Choroid plexus epithelial cell (primary cell): ENCODE data around the gene FAM200C.
A peak's percentile ranks its signal among the peaks of the same experiment; 100 is the strongest.

Experiments used
- DNase-seq: peaks from one replicate; pipeline ENCODE4 v3.0.0-alpha.2; 2010; ENCODE audit warnings: low read depth
- H3K4me3 ChIP-seq: 2 replicates; pipeline ENCODE4 v1.5.1; 2011; ENCODE audit warnings: low read depth, mild to moderate bottlenecking, control low read depth, low read length, moderate library complexity
- TF ChIP-seq, protein P1 (sequence below): conservative IDR thresholded peaks from 2 replicates; pipeline ENCODE4 v1.5.1; 2011; ENCODE audit warnings: low read depth, mild to moderate bottlenecking, control low read depth, inconsistent platforms, low read length, moderate library complexity

The FAM200C gene

DNA sequence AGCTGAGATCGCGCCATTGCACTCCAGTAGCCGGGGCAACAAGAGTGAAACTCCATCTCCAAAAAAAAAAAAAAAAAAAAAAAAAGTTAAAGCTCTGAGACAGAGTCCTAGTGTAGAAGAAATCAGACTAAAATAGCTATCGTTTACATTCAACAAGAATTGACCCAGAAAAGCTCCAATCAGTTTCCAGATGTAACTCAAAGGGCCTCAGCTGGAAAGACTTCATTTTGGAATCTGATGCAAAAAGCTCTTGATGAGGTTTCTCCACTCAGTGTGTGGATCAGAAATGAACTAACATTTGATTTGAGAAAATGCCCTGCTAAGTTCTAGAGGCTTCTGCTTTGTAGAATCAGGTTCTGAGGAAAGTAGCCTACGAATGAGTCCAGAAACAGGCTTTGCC, 22.2 kb downstream of the FAM200C start:
- H3K4me3 ChIP-seq: no peak overlapping the region
- TF ChIP-seq, protein P1, sequence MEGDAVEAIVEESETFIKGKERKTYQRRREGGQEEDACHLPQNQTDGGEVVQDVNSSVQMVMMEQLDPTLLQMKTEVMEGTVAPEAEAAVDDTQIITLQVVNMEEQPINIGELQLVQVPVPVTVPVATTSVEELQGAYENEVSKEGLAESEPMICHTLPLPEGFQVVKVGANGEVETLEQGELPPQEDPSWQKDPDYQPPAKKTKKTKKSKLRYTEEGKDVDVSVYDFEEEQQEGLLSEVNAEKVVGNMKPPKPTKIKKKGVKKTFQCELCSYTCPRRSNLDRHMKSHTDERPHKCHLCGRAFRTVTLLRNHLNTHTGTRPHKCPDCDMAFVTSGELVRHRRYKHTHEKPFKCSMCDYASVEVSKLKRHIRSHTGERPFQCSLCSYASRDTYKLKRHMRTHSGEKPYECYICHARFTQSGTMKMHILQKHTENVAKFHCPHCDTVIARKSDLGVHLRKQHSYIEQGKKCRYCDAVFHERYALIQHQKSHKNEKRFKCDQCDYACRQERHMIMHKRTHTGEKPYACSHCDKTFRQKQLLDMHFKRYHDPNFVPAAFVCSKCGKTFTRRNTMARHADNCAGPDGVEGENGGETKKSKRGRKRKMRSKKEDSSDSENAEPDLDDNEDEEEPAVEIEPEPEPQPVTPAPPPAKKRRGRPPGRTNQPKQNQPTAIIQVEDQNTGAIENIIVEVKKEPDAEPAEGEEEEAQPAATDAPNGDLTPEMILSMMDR: no peak
- DNase-seq: no peak

DNA sequence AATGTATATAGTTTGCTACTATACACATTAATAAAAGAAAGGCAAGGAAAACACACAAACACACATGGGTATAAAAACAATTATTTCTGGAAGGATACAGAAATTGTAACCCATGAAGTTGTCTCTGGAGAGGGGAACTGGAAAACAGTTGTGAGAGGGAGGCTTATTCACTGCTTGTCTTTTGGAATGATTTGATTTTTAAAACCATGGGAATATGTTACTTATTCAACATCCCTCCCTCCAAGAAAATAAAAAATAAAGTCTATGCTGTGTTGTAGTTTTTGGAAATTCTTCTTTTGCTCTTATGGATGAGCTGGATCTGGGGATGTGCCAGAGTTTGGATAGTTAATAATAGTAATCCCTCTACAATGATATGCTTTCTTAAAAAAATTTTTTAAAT, 23.4 kb downstream of the FAM200C start:
- TF ChIP-seq, protein P1: no peak
- no peak for DNase-seq
- H3K4me3 ChIP-seq: no peak overlapping the region

DNA sequence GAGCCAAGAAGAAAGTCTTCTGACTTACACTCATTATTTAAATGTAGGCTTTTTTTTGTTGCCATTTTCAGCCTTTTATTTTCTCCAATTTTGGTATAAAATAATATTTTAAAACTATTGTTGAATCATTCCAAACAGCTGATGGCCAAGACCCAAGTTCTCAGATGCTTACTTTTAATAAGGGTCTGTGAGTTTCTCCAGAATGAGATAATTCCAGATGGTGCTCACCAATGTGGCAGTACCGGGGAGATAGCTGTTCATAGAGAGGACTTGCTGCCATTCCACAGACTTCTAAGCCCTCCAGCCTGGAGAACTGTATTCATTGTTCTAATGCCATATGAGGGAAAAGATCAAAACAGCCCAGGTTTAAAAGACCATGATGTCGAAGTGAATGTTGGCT, 24.2 kb downstream of the FAM200C start:
- no peak for DNase-seq
- TF ChIP-seq, protein P1: no peak
- no peak overlapping the region for H3K4me3 ChIP-seq

DNA sequence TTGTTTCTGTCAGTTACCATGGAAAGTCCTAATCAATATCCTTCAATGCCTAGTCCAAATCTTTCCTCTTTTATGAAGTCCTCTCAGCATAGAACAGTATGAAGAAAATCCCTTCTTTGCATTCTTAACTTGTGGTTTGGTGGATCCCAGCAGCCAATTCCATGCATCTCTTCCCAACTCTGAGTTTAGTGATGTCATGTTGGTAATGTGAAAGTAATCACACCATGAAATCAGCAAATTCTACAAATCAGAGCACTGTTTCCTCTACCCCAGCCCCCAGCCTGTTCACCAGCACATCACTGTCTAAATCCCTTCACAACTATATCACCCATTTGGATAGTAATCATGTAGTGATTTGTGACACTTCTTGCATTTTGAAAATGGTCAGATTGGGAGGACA, 24.7 kb downstream of the FAM200C start:
- no peak for DNase-seq
- H3K4me3 ChIP-seq: no peak overlapping the region
- TF ChIP-seq, protein P1: no peak

DNA sequence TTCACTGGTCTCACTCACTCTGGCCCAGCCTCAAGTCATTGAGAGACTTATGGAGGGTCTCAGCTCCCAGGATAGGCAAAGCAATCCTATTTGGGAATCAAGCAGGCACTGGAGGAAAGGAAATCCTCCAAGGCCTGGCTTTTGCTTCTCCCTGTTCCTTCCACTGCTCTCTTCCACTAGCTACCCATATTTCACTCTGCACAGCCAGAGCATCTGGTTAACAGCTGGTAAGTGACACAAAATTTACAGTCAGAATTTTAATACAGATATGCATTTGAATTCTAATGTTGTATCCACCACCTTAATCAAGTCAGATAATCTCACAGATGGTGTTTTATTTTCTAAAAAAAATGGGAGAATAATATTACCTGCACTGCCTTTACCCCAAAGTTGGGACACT, 28.6 kb downstream of the FAM200C start:
- no peak overlapping the region for H3K4me3 ChIP-seq
- DNase-seq: no peak
- TF ChIP-seq, protein P1: no peak

DNA sequence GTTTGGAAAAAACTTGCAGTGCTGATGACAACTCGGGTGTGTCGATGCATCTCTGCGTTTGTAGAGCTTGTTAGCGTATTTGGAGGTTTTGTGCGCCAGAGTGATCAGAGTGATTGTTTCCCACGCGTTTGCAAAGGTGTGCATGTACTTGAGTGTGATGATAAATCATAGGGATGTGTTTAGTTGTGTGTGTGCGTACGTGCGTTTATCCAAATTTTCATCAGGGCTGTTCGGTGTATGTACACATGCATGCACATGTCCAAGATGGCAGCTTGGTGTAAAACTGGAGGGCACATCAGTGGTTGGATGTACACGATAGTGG, 29.2 kb downstream of the FAM200C start:
- no peak for DNase-seq
- TF ChIP-seq, protein P1: no peak
- H3K4me3 ChIP-seq: peak overlapping the region; percentile 61

DNA sequence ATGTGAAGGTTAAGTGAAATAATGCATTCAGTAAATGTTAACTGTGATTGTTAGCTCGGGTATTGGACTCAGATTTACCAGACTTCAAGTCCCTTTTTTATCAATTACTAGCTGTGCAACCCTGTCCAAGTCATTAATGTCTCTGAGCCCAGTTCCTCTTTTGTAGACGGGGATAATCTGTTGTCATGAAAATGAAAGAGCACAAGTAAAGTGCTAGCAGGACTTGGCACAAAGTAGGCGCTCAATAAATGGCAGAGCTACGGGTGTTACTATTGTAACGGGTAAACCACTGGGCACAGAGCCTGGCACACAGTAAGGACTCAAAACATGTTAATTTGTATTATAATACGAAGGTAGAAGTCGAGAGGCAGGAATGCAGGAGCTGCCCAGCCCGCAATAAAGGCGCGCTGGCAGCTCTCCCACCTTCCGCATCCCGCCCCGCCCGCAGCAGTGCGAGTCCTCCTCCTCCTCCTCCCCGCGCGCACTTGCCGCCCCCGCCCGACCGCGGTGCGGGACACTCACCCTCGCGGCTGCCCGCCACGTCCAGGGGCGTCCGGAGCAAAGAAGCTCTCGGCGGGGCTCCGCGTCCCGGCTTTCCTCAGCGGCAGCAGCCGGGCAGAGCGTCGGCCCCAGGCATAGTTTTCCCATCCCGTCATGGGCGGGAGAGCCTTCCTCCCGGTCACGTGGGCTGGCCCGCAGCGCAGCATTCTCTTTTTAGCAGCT, 29.7 kb downstream of the FAM200C start, which contains the start of gene C1QTNF2:
Gene C1QTNF2, minus strand, starts transcription at position 637 of the 723 bp plus-strand sequence. CDS start 15,615 bp downstream, outside the sequence.
- DNase-seq: peak; percentile 64
- TF ChIP-seq, protein P1: no peak
- peak within 1 kb of the TSS; percentile 61 for H3K4me3 ChIP-seq
